ENCODE measurements around the gene CDK18.

DNA sequence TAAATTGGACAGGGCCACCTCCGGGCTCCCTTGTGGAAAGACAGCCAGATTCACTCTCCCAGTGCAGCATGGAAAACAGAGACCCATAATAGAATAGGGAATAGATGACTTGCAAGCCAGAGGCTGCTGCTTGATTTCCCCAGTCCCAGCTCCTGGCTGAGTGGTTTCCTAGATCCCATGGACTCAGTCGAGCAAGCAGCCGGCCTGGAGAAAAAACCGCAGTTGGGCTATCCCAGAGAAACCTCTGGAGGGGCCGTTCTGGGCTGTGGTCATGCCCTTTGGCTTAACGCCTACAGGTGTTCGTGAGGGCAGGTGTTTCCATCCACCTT, 65.7 kb downstream of the CDK18 start:
- TF ChIP-seq CTCF (IDR thresholded peaks at IDR 0.05; ENCODE audit: insufficient read depth, low read depth, low read length) (no peak), EZH2 (IDR thresholded peaks at IDR 0.05; ENCODE audit: insufficient read depth, low read length) (no peak)

Measured in astrocyte (in vitro differentiated cells and primary cell).